ENCODE data around the gene ENOX1.

Gene ENOX1

GRCh38 chr13:43653980-43654379 is 132.8 kb downstream of the ENOX1 start:
- no peak overlapping the region for H3K4me3 ChIP-seq (ENCODE audit: low read length)
- no peak for TF ChIP-seq CTCF (conservative IDR thresholded peaks at IDR 0.05; ENCODE audit: low read depth, low read length)
- DNase-seq (ENCODE audit: low read depth), result no peak

- DNase-seq (ENCODE audit: low read depth), result no peak
- no peak overlapping the region for H3K4me3 ChIP-seq (ENCODE audit: low read length)
- TF ChIP-seq CTCF (conservative IDR thresholded peaks at IDR 0.05; ENCODE audit: low read depth, low read length), result no peak
Observed at GRCh38 chr13:43653395-43653794, 133.4 kb downstream of the ENOX1 start.

- no peak for DNase-seq (ENCODE audit: low read depth)
- no peak overlapping the region for H3K4me3 ChIP-seq (ENCODE audit: low read length)
- no peak for TF ChIP-seq CTCF (conservative IDR thresholded peaks at IDR 0.05; ENCODE audit: low read depth, low read length)
Observed at GRCh38 chr13:43652760-43653159, 134.0 kb downstream of the ENOX1 start.

- no peak for TF ChIP-seq CTCF (conservative IDR thresholded peaks at IDR 0.05; ENCODE audit: low read depth, low read length)
- H3K4me3 ChIP-seq (ENCODE audit: low read length), result no peak overlapping the region
- DNase-seq (ENCODE audit: low read depth), result no peak
Observed at GRCh38 chr13:43650882-43651281, 135.9 kb downstream of the ENOX1 start.

- TF ChIP-seq CTCF (conservative IDR thresholded peaks at IDR 0.05; ENCODE audit: low read depth, low read length), result no peak
- H3K4me3 ChIP-seq (ENCODE audit: low read length), result no peak overlapping the region
- DNase-seq (ENCODE audit: low read depth), result no peak
Observed at GRCh38 chr13:43648733-43649132, 138.0 kb downstream of the ENOX1 start.

- TF ChIP-seq CTCF (conservative IDR thresholded peaks at IDR 0.05; ENCODE audit: low read depth, low read length), result no peak
- DNase-seq (ENCODE audit: low read depth), result no peak
- H3K4me3 ChIP-seq (ENCODE audit: low read length), result no peak overlapping the region
Observed at GRCh38 chr13:43647471-43647870, 139.3 kb downstream of the ENOX1 start.

GRCh38 chr13:43640476-43640875 is 146.3 kb downstream of the ENOX1 start:
- no peak for DNase-seq (ENCODE audit: low read depth)
- no peak for TF ChIP-seq CTCF (conservative IDR thresholded peaks at IDR 0.05; ENCODE audit: low read depth, low read length)
- H3K4me3 ChIP-seq (ENCODE audit: low read length), result no peak overlapping the region
